ENCODE results near the gene CACNA1I.

The CACNA1I gene

DNA sequence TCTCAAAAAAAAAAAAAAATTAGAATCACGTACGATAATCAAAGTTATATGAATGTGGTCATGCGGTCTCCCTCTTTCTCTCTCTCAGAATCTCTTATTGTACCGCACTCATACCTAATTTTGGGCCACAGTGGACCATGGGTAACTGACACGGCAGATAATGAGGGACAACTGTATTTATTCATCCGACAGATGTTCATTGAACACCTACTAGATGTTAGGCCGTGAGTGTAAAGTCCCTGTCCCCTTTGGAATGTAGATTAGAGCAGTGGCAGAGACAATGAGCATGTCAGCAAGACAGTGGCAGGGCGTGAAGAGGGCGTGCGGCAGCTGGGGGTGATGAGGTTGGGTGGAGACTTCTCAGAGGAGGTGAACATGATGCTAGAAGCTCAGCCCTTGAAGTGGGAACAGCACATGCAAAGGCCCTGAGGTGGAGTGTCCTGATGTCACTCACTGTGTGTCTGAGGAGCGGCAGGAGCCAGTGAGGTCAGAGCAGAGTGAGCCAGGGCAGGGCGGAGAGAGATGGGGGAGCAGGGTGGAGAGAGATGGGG is 25.1 kb downstream of the CACNA1I start:
- no peak for DNase-seq (ENCODE audit: low read depth)
- no peak overlapping the region for H3K4me3 ChIP-seq (ENCODE audit: low read depth, low read length)

DNA sequence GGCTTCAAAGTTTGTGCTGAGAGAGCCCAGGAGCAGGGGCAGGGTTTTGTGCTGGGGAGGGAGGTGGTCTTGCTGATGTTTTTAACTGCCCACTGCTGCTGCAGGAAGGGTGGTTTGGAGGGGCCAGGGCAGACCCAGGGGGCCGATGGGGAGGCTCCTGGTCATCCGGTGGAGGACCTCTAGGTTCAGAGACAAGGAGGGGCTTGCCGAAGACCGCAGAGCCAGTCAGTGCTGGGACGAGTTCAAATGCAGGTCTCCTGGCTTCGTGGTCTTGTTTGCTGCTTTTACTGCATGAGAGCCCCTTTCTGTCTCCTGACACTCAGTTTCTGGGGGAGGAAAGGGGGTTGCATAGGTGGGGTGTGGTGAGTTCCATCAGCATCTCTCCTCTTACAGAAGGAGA is 26.0 kb downstream of the CACNA1I start:
- no peak for DNase-seq (ENCODE audit: low read depth)
- H3K4me3 ChIP-seq (ENCODE audit: low read depth, low read length) = no peak overlapping the region
- TF ChIP-seq, protein P1, sequence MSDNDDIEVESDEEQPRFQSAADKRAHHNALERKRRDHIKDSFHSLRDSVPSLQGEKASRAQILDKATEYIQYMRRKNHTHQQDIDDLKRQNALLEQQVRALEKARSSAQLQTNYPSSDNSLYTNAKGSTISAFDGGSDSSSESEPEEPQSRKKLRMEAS (IDR thresholded peaks at IDR 0.05; ENCODE audit: low read depth, low read length) = no peak
- TF ChIP-seq, protein P2, sequence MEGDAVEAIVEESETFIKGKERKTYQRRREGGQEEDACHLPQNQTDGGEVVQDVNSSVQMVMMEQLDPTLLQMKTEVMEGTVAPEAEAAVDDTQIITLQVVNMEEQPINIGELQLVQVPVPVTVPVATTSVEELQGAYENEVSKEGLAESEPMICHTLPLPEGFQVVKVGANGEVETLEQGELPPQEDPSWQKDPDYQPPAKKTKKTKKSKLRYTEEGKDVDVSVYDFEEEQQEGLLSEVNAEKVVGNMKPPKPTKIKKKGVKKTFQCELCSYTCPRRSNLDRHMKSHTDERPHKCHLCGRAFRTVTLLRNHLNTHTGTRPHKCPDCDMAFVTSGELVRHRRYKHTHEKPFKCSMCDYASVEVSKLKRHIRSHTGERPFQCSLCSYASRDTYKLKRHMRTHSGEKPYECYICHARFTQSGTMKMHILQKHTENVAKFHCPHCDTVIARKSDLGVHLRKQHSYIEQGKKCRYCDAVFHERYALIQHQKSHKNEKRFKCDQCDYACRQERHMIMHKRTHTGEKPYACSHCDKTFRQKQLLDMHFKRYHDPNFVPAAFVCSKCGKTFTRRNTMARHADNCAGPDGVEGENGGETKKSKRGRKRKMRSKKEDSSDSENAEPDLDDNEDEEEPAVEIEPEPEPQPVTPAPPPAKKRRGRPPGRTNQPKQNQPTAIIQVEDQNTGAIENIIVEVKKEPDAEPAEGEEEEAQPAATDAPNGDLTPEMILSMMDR (IDR thresholded peaks at IDR 0.05; ENCODE audit: low read depth, low read length) = no peak
- no peak for TF ChIP-seq POLR2A (IDR thresholded peaks at IDR 0.05; ENCODE audit: extremely low read depth, insufficient read length)

More for the DNA sequence above, 25.1 kb downstream of the CACNA1I start:
- TF ChIP-seq, protein P2 (IDR thresholded peaks at IDR 0.05; ENCODE audit: low read depth, low read length) = no peak

DNA sequence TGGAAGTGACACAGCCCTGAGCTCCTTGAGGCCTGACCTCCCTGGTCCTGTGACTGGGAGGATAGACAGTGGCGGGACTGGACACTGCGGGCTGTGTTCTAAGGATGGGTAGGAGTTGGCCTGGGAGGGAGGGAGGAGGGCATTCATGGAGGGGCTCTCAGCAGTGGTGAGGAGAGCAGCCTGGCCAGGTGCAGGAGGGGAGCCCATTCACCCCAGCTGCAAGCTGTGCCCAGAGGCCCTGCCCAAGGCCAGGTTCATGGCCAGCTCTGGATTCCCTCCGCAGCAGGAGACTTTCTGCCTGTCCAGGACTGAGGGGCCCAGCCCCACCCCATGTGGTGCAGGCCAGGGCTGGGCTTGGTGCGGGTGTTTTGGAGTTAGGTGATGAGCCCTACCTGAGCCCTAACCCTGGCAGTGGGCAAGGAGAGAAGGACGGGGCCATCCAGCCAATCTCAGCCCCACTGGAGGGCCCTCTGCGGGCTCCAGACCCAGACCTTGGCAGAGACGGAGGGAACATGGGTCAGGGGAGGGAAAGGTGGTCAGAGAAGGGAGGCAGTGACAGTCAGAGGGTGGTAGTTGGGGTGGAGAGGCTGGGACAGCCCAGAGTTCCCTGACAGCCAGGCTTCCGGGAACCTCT is 26.8 kb downstream of the CACNA1I start:
- TF ChIP-seq, protein P1 (IDR thresholded peaks at IDR 0.05; ENCODE audit: low read depth, low read length) = no peak
- TF ChIP-seq MYC (IDR thresholded peaks at IDR 0.05; ENCODE audit: low read depth, low read length) = no peak
- TF ChIP-seq, protein P2 (IDR thresholded peaks at IDR 0.05; ENCODE audit: low read depth, low read length) = no peak
- TF ChIP-seq POLR2A (IDR thresholded peaks at IDR 0.05; ENCODE audit: extremely low read depth, insufficient read length) = no peak
- DNase-seq (ENCODE audit: low read depth) = no peak

DNA sequence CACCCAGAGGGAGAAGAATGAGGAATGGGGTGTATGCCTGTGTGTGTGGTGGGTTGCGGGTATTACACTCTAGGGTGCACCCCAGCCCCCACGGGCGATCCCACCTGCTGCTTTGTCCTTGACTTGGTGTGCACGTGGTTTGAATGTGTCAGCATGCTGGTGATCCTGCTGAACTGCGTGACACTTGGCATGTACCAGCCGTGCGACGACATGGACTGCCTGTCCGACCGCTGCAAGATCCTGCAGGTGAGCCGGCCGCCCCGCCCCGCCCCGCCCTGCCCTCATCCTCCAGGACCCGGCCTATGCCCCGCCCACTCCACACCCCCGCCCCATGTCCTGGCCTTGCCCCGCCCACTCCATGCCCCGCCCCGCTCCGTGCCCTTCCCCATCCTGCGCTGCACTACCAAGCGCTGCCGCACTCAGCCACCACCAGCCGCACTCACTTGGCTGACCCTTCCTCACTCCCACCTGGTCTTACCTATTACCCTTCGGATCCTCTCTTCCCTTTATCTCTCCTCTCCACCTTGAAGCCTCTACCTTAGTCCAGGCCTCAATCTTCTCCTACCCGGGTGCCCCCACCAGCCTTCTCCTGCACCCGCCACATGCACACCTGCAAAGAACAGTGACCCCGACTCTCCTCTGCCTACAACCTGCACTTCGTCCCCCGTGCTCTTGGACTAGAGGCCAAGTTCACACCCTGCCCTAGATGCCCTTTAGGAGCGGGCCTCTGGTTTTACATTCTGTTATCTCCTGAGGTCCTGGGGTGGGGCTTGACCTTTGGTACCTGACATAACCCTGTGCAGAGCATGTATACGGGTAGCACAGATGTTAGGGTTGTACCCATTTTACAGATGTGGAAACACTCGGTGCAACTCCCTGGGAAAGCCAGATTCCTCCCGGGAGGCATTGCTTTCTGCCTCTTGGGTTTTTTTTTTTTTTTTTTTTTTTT is 27.7 kb downstream of the CACNA1I start:
- no peak for DNase-seq (ENCODE audit: low read depth)
- no peak overlapping the region for H3K4me3 ChIP-seq (ENCODE audit: low read depth, low read length)
- TF ChIP-seq, protein P2 (IDR thresholded peaks at IDR 0.05; ENCODE audit: low read depth, low read length) = no peak
- no peak for TF ChIP-seq POLR2A (IDR thresholded peaks at IDR 0.05; ENCODE audit: extremely low read depth, insufficient read length)
- no peak for TF ChIP-seq MYC (IDR thresholded peaks at IDR 0.05; ENCODE audit: low read depth, low read length)
- TF ChIP-seq, protein P1 (IDR thresholded peaks at IDR 0.05; ENCODE audit: low read depth, low read length) = no peak

More for the DNA sequence above, 26.8 kb downstream of the CACNA1I start:
- no peak overlapping the region for H3K4me3 ChIP-seq (ENCODE audit: low read depth, low read length)

DNA sequence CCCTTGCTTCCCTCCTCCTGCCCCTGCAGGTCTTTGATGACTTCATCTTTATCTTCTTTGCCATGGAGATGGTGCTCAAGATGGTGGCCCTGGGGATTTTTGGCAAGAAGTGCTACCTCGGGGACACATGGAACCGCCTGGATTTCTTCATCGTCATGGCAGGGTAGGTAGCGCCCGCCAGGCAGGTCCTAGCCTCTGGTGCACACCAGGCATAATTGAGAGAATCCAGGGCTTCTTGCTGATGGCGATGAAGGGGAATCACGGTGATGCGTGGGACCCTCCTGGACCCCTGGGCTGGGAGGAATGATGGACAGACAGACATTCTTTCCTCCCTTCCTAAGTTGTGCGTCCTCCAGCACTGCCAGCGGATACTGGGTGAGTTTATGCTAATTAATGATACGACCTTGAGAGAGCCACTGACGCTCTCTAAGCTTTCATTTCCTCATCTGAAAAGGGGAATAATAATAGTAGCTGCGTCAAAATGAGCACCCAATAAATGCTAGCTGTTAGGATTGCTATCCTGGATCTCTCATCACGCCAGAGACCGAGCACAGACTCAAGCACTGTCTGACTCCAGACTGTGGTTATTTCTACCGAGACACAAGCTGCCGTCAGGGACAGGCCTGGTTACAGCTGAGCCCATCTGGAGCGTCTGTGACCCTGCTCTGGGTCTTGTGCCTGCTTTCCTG is 30.1 kb downstream of the CACNA1I start:
- H3K4me3 ChIP-seq (ENCODE audit: low read depth, low read length) = no peak overlapping the region
- TF ChIP-seq MYC (IDR thresholded peaks at IDR 0.05; ENCODE audit: low read depth, low read length) = no peak
- TF ChIP-seq, protein P1 (IDR thresholded peaks at IDR 0.05; ENCODE audit: low read depth, low read length) = no peak
- no peak for TF ChIP-seq POLR2A (IDR thresholded peaks at IDR 0.05; ENCODE audit: extremely low read depth, insufficient read length)
- no peak for DNase-seq (ENCODE audit: low read depth)
